ENCODE measurements around the gene CAPZA2. TPM values are rescaled to one million over a fixed set of nuclear protein-coding genes. Genes with fewer than 3 reads are reported as not detected.

Gene CAPZA2
- total RNA-seq, 2 experiments from 2014 or later = 122 to 133 TPM

DNA sequence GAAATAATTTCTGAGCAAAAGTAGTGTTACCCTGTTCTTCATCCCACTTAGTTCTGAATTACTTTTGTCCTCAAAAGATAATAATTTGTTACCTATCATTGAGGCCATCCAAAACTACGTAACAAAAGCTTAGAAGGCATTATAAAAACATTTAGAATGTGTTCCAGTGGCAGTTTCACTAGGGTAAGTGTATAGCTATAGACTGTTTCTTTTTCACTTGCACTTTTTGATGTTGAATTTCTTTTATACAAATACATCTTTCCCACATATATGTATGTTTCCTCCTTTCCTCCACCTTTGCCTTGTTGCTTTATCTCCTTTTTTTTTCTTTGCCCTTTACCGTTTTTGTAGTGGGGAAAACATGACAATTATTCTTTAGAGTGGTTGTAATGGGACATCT lies 33.5 kb downstream of the CAPZA2 start:
- H3K4me1 Mint-ChIP-seq (ENCODE audit: low read depth) = peaks cover 13% of the 10 kb centered on the region
- CTCF ChIA-PET = interaction anchor here (1.2 to 1.3 kb wide), 2 partner anchors 23 to 35 kb away, joined by 3 to 5 read pairs; no protein-coding TSS in a partner anchor
- peaks cover 42% of the 10 kb centered on the region for H3K36me3 Mint-ChIP-seq (ENCODE audit: low read depth)
- H3K9me3 Mint-ChIP-seq = peaks cover 2% of the 10 kb centered on the region
- intact Hi-C loops (cut with micrococcal nuclease) = no loop called here
- no peaks in the 10 kb centered on the region for H3K27me3 Mint-ChIP-seq
- POLR2A ChIA-PET = interaction anchor here (1.1 kb wide), 1 partner anchor 34 kb away, joined by 3 read pairs; no protein-coding TSS in a partner anchor
- no peak for ATAC-seq
- H3K4me3 Mint-ChIP-seq = no peak overlapping the region
- DNase-seq = no peak
- no peak overlapping the region for H3K27ac Mint-ChIP-seq
- TF ChIP-seq, protein P1, sequence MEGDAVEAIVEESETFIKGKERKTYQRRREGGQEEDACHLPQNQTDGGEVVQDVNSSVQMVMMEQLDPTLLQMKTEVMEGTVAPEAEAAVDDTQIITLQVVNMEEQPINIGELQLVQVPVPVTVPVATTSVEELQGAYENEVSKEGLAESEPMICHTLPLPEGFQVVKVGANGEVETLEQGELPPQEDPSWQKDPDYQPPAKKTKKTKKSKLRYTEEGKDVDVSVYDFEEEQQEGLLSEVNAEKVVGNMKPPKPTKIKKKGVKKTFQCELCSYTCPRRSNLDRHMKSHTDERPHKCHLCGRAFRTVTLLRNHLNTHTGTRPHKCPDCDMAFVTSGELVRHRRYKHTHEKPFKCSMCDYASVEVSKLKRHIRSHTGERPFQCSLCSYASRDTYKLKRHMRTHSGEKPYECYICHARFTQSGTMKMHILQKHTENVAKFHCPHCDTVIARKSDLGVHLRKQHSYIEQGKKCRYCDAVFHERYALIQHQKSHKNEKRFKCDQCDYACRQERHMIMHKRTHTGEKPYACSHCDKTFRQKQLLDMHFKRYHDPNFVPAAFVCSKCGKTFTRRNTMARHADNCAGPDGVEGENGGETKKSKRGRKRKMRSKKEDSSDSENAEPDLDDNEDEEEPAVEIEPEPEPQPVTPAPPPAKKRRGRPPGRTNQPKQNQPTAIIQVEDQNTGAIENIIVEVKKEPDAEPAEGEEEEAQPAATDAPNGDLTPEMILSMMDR (IDR thresholded peaks at IDR 0.05) = no peak

DNA sequence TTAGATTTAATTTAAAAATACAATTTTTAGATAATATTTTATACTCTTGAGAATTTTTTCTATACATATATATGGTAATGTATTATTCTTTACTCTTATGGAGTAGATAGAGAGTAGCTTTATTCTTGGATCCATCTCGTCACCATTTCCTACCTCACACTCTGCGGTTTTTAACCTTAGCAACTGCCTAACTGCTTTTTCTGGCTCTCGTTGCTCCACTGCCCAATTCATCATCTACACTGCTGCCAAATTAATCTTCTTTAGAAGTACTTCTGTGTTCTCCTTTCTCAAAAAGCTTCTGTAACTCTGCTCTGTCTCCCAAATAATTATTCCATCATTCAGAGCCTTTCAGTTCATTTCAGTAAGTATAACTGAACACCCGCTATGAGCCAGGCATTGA lies 35.3 kb downstream of the CAPZA2 start:
- Mint-ChIP-seq H3K27ac (no peak overlapping the region), H3K4me3 (no peak overlapping the region), H3K9me3 (peaks cover 2% of the 10 kb centered on the region), H3K27me3 (no peaks in the 10 kb centered on the region), H3K4me1 (ENCODE audit: low read depth) (peaks cover 13% of the 10 kb centered on the region), H3K36me3 (ENCODE audit: low read depth) (peaks cover 43% of the 10 kb centered on the region)
- TF ChIP-seq, protein P1 (IDR thresholded peaks at IDR 0.05) = no peak
- ChIA-PET CTCF (no interaction called here), POLR2A (interaction anchor here (0.9 kb wide), 1 partner anchor 12 kb away, joined by 3 read pairs; no protein-coding TSS in a partner anchor)
- no peak for ATAC-seq
- intact Hi-C loops (cut with micrococcal nuclease) = no loop called here
- no peak for DNase-seq

DNA sequence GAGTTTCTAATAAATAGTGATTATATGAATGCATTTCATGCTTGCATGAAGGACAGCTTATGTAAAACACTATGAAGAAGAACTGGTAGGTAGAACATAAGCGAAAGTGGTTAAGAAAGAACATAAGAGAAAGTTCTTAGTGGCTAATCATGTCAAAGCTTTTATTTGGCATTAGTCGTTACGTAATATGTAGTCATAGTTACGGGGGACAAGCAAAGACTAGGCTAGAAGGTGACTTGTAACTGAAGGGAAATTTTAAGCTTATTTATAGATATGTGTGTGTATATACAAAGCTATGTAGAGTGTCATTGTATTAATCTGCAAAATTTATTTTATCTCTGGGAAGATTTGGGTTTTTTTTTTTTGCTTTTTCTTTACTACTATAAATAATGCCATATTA lies 36.9 kb downstream of the CAPZA2 start:
- CTCF ChIA-PET = interaction anchor here (1.4 kb wide), 1 partner anchor 31 kb away, joined by 6 read pairs; no protein-coding TSS in a partner anchor

DNA sequence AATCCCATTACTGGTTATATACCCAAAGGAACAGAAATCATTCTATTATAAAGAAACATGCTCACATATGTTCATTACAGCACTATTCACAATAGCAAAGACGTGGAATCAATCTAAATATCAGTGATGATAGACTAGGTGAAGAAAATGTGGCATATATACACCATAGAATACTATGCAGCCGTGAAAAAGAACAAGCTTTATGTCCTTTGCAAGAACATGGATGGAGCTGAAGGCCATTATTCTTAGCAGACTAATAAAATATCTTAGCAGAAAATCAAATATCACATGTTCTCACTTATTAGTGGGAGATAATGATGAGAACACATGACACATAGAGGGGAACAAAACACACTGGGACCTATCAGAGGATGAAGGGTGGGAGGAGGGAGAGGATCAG lies 38.8 kb downstream of the CAPZA2 start:
- ChIA-PET CTCF (no interaction called here), POLR2A (no interaction called here)
- H3K4me3 Mint-ChIP-seq = no peak overlapping the region
- intact Hi-C loops (cut with micrococcal nuclease) = no loop called here
- no peaks in the 10 kb centered on the region for H3K27me3 Mint-ChIP-seq
- DNase-seq = no peak
- H3K4me1 Mint-ChIP-seq (ENCODE audit: low read depth) = peaks cover 2% of the 10 kb centered on the region
- H3K36me3 Mint-ChIP-seq (ENCODE audit: low read depth) = peaks cover 45% of the 10 kb centered on the region
- ATAC-seq = no peak
- no peak overlapping the region for H3K27ac Mint-ChIP-seq
- peaks cover 2% of the 10 kb centered on the region for H3K9me3 Mint-ChIP-seq
- TF ChIP-seq, protein P1 (IDR thresholded peaks at IDR 0.05) = no peak

More for the DNA sequence above, 36.9 kb downstream of the CAPZA2 start:
- Mint-ChIP-seq H3K9me3 (peaks cover 2% of the 10 kb centered on the region), H3K27ac (no peak overlapping the region), H3K27me3 (no peaks in the 10 kb centered on the region), H3K4me1 (ENCODE audit: low read depth) (peaks cover 8% of the 10 kb centered on the region), H3K36me3 (ENCODE audit: low read depth) (peaks cover 44% of the 10 kb centered on the region), H3K4me3 (no peak overlapping the region)
- TF ChIP-seq, protein P1 (IDR thresholded peaks at IDR 0.05) = no peak
- ATAC-seq (no peak), DNase-seq (no peak)
- POLR2A ChIA-PET = interaction anchor here (0.6 kb wide), 2 partner anchors 22 to 37 kb away, joined by 3 read pairs; partner anchors contain the start of gene CAPZA2
- intact Hi-C loops (cut with micrococcal nuclease) = no loop called here

DNA sequence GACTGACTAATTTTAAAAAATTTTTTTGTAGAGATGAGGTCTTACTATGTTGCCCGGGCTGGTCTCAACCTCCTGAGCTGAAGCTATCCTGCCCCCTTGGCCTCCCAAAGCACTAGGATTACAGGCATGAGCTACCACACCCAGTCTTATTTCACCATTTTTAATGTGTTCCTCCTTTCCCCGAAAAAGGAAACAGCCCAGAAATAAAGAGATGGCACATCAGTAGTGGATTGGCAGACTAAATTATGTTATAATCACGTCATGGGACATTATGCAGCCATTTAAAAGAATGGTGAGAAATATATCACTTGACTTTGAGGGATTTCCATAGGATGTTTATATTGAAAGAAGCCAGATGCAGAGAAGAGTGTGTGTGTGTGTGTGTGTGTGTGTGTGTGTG lies 40.5 kb downstream of the CAPZA2 start:
- Mint-ChIP-seq H3K4me1 (ENCODE audit: low read depth) (peaks cover 2% of the 10 kb centered on the region), H3K27me3 (no peaks in the 10 kb centered on the region), H3K27ac (no peak overlapping the region), H3K4me3 (no peak overlapping the region), H3K9me3 (peaks cover 2% of the 10 kb centered on the region), H3K36me3 (ENCODE audit: low read depth) (peaks cover 45% of the 10 kb centered on the region)
- CTCF ChIA-PET = no interaction called here
- ATAC-seq (no peak), DNase-seq (no peak)
- TF ChIP-seq, protein P1 (IDR thresholded peaks at IDR 0.05) = no peak
- intact Hi-C loops (cut with micrococcal nuclease) = no loop called here
- POLR2A ChIA-PET = interaction anchor here (0.6 kb wide), 1 partner anchor 1835 kb away, joined by 3 read pairs; no protein-coding TSS in a partner anchor

Measured in activated CD8-positive, alpha-beta T cell treated with anti-CD3 and anti-CD28 coated beads for 36 hours (primary cell).